Upper lobe of left lung (tissue), 4 donors: Measurements from ENCODE around the gene C13orf46.

Source experiments
- CTCF ChIP-seq, 6 experiments: fragments of 450-650 bp in 4 of 6; fragments of 200-600 bp in 2 of 6; sonication (generic) in 2 of 6; IDR thresholded peaks; one replicate each; pipeline ENCODE4 v1.5.1; 2016 to 2019; ENCODE audit warnings: antibody characterized with exemption in 6 of 6
- EP300 ChIP-seq, 4 donors: sonication (generic); formaldehyde crosslinking; IDR thresholded peaks; one replicate each; pipeline ENCODE4 v1.5.1; 2017; ENCODE audit warnings: antibody characterized with exemption in 4 of 4, control low read depth in 2 of 4
- POLR2A ChIP-seq, 4 donors: fragments of 450-650 bp; IDR thresholded peaks; one replicate each; pipeline ENCODE4 v1.5.1; 2016 to 2017; ENCODE audit warnings: antibody characterized with exemption in 4 of 4, mild to moderate bottlenecking in 2 of 4

GRCh38 chr13:113967206-113967720, 6.6 kb downstream of the C13orf46 start:
- TF ChIP-seq CTCF (IDR thresholded peaks at IDR 0.05) (no peak), POLR2A (IDR thresholded peaks at IDR 0.05) (no peak), EP300 (IDR thresholded peaks at IDR 0.05) (no peak)
